GM21360 (cell line): ENCODE results near the gene ARMH3.
"Not testable (repeated sequence)": the region's sequence is repeated elsewhere in the genome, so short reads cannot be mapped to it uniquely, and the experiment has no call there.

Experiments used
- ATAC-seq: cut with Tn5 transposase; IDR thresholded peaks from one replicate; pipeline ENCODE4 v1.9.1; 2021; ENCODE audit warnings: mild to moderate bottlenecking, moderate library complexity; ENCODE audit not compliant: unreplicated experiment

The ARMH3 gene

GRCh38 chr10:102054881-102055646 lies 909 bp downstream of the ARMH3 start:
- ATAC-seq, result not testable (repeated sequence)

- ATAC-seq, result no peak
Observed at GRCh38 chr10:102046095-102046494, 9.9 kb downstream of the ARMH3 start.

- ATAC-seq, result no peak
Observed at GRCh38 chr10:102045292-102045691, 10.7 kb downstream of the ARMH3 start.

- ATAC-seq, result no peak
Observed at GRCh38 chr10:102040305-102041050, 15.5 kb downstream of the ARMH3 start.

DNA sequence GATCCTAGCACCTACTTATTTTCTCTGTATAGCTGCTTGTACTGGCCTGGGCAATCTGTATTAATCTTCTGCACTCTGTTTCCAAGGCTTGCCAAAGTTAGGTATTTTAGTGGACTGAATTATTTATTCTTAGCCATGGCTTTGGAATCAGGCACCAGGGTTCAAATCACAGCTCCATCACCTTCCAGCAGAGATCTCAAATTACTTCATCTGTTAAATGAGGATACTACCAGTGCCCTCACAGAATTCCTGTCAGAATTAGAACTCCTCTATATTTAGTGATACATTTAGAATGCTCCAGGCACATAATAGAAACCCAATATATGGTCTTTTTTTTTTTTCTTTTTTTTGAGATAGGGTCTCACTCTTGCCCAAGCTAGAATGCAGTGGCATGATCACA lies 17.6 kb downstream of the ARMH3 start:
- ATAC-seq, result no peak

DNA sequence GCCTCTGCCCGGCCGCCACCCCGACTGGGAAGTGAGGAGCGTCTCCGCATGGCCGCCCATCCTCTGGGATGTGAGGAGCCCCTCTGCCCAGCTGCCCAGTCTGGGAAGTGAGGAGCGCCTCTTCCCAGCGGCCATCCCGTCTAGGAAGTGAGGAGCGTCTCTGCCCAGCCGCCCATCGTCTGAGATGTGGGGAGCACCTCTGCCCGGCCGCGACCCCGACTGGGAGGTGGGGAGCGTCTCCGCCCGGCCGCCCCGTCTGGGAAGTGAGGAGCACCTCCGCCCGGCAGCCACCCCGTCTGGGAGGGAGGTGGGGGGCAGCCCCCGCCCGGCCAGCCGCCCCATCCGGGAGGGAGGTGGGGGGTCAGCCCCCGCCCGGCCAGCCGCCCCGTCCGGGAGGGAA lies 20.2 kb downstream of the ARMH3 start:
- ATAC-seq, result not testable (repeated sequence)

DNA sequence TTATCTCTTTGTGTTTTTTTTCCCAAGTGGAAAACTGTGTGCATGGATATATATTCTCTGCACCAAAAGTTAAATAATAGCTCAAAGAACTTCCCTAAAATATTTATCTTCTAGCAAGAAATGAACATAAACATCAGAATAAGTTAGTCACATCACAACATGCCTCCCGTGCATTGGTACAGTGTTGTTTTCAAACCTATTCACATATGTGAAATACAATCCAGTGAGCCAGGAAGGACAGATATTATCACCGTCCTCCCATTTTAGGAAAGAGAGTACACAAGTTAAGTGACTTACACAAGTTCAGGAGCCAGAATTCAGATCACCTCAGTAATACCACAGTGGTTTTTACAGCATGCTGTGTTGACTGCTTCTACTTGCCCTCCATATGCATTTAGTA lies 22.2 kb downstream of the ARMH3 start:
- no peak for ATAC-seq

- ATAC-seq, result no peak
Observed at GRCh38 chr10:102027261-102027660, 28.7 kb downstream of the ARMH3 start.

GRCh38 chr10:102024799-102025198 lies 31.2 kb downstream of the ARMH3 start:
- no peak for ATAC-seq

DNA sequence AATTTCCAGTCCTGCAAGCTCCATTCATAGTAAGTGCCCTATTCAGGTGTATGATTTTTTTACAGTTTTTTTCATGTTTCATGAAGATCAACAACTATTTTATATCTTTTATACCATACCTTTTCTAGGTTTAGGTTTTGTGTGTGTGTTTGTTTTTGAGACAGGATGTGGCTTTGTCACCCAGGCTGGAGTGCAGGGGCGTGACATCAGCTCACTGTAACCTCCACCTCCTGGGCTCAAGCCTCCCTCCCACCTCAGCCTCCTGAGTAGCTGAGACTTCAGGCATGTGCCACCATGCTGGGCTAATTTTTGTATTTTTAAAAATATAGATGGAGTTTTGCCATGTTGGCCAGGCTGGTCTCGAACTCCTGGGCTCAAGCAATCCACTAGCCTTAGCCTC lies 35.0 kb downstream of the ARMH3 start:
- no peak for ATAC-seq

- no peak for ATAC-seq
Observed at GRCh38 chr10:102017295-102017694, 38.7 kb downstream of the ARMH3 start.

GRCh38 chr10:102016416-102016815 lies 39.6 kb downstream of the ARMH3 start:
- ATAC-seq, result no peak

DNA sequence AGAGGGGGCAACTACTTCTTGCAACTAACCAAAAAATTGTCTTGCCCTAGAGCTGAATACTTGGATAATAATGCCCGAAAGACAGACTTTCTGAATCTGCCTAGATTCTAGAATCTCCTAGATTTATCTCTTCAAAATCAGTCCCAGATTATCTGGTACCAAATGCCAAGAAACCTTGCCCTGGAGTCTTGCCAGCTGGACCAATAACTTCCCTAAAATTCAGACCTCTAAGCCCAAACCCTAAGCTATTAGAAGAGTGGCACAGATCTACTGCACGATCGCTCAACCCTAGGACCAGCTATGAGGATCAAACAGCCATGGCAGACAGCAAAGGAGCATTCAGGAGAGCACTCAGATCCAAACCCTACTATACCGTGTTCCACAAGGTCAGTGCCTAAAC lies 45.0 kb downstream of the ARMH3 start:
- no peak for ATAC-seq

DNA sequence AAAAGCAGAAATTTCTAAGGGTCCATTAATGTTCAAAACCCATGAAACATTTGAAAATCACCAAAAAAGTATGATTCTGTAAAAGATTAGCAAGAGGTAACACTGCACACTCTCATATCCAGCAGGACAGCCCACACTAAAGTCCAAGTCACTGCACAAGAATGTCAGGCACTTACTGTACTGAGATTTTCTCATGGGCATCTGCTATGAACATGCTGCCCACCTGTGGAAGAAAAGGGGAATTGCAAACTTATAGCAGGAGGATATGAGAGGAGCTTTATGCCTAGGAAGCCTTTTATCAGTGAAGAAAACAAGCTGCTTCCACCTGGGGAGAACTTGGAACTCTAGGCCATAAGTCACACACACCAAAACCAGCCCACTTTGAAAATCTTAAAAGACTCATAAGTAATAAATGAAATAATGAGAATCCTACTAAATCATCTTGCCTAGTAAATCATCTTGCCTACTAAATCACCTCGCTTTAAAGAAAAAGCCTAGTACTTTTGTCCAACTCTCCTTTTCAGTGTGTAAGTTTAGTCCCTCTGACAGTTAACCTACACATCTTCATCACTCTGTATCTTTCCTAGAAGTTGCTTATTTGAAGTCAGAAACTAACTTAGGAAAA lies 46.1 kb downstream of the ARMH3 start:
- ATAC-seq, result no peak

- ATAC-seq, result no peak
Observed at GRCh38 chr10:102007796-102008195, 48.2 kb downstream of the ARMH3 start.

DNA sequence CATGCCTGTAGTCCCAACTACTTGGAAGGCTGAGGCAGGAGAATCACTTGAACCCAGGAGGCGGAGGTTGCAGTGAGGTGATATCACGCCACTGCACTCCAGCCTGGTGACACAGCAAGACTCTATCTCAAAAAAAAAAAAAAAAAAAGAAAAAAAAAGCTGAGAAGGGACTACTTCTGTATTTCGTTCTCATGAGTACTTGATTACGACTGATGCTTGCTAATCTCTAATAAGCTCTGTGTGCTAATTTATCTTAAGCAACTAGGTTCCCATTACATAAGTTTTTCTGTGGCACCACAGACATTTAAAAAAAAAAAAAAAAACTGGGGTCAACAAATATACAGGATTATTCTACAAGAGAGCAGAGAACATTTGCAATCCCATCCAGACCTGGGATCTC lies 48.9 kb downstream of the ARMH3 start:
- ATAC-seq, result not testable (repeated sequence)

GRCh38 chr10:102004376-102004775 lies 51.6 kb downstream of the ARMH3 start:
- no peak for ATAC-seq

- ATAC-seq, result no peak
Observed at GRCh38 chr10:102003541-102003940, 52.4 kb downstream of the ARMH3 start.

DNA sequence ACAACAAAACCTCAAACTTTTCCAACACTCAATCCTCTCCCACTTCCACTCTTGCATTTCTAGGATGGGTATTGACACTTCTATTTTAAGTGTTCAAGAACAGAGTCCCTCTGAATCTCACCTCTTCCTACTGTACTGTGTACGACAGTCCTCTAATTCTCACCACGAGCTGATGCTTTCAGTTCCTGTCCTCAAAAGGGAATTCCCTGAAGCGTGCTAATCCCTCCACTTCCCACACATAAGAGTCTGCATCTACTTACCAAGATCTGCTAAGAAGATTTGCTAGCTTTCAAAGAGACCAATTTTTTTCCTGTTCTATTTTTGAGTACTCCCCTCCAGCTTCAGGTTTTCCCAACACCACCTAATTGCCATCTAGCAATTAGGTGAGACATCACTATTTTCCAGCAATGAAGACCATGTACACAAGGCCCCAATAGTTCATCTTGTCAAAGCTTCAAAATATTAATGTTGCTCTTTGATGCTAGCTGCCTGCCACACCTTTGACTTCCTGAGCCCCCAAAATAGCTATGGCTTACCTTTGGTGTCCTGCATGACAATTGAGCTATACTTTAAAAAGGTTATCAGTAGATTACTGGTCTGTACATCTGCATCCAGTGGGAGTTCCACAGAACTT lies 54.4 kb downstream of the ARMH3 start:
- peak; percentile 63 for ATAC-seq

GRCh38 chr10:101997803-101998202 lies 58.2 kb downstream of the ARMH3 start:
- no peak for ATAC-seq

DNA sequence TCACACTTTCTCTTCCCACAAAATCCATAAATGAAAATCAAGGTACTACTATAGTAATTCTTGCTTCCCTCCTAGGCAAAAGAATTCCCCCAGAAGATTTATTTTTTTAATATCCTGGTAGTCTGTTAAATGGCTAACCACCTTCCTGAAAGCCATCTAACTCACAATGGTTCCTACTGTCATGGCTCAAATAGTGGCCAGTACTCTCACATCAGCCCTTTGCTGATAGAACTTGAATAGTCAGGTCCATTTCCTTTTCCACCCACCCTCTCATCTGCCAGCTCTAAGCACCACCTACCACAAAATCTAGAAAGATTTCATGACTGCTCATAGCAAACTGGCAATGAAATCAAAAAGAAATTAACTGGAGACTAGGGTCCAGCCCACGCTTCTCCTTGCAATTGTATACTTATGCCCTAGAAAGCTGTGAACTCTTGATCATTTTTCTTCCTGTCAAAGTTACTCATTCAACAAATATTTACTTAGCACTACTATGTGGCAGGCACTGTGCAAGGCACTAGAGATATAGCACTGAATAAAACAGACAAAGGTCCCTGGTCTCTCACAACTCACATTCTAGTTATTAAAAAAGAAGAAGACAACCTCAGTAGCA lies 60.4 kb downstream of the ARMH3 start:
- ATAC-seq, result no peak
